Kidney epithelial cell (primary cell): ENCODE results near the gene AHSA1. TPM values are rescaled to one million over a fixed set of nuclear protein-coding genes. Genes with fewer than 3 reads are reported as not detected.

ENCODE experiments used
- DNase-seq: peaks from one replicate; pipeline ENCODE4 v3.0.0-alpha.2; 2010; ENCODE audit warnings: low read depth
- H3K27me3 ChIP-seq: 2 replicates; pipeline ENCODE4 v1.6.0; 2011; ENCODE audit warnings: low read length; ENCODE audit not compliant: control insufficient read depth, insufficient read depth
- H3K36me3 ChIP-seq: 2 replicates; pipeline ENCODE4 v1.5.1; 2011; ENCODE audit warnings: low read length; ENCODE audit not compliant: control insufficient read depth, insufficient read depth
- H3K4me3 ChIP-seq: 2 replicates; pipeline ENCODE4 v1.5.1; 2011; ENCODE audit warnings: low read depth, mild to moderate bottlenecking, control low read depth, low read length
- total RNA-seq: library from RNA; depleted of rRNA; stranded (reverse); fragments of >200 nt; gene quantifications from 2 replicates; pipeline ENCODE4 v1.2.3, GENCODE V29; 2015
- TF ChIP-seq, protein P1 (sequence below): IDR thresholded peaks from 2 replicates; pipeline ENCODE4 v1.5.1; 2011; ENCODE audit warnings: mild to moderate bottlenecking, moderate library complexity, low read length, control low read depth, inconsistent platforms; ENCODE audit not compliant: insufficient read depth, poor library complexity, severe bottlenecking

Gene AHSA1
- total RNA-seq, 1 donor from 2014 or later, result 109 TPM

DNA sequence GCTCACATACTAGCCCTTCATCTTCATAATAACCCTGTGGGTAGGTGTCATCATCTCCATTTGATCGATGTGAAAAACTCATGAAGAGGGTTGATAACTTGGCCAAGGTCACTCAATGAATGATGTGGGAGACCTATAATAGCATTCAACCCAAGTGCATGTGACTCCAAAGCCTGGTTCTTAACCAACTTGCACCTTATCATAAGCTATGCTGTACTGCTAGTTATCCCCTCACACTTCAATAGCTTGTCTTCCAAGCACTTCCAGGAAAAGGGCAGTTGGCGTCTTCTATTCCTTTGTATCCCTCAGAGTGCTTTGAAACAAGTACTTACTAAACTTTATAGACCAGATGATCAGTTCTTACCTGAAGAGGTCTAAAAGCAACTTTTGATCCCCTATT is 15.7 kb upstream of the AHSA1 start:
- no peaks in the 10 kb centered on the region for H3K27me3 ChIP-seq
- H3K4me3 ChIP-seq, result no peak overlapping the region
- peaks cover 3% of the 10 kb centered on the region for H3K36me3 ChIP-seq
- no peak for DNase-seq
- TF ChIP-seq, protein P1, sequence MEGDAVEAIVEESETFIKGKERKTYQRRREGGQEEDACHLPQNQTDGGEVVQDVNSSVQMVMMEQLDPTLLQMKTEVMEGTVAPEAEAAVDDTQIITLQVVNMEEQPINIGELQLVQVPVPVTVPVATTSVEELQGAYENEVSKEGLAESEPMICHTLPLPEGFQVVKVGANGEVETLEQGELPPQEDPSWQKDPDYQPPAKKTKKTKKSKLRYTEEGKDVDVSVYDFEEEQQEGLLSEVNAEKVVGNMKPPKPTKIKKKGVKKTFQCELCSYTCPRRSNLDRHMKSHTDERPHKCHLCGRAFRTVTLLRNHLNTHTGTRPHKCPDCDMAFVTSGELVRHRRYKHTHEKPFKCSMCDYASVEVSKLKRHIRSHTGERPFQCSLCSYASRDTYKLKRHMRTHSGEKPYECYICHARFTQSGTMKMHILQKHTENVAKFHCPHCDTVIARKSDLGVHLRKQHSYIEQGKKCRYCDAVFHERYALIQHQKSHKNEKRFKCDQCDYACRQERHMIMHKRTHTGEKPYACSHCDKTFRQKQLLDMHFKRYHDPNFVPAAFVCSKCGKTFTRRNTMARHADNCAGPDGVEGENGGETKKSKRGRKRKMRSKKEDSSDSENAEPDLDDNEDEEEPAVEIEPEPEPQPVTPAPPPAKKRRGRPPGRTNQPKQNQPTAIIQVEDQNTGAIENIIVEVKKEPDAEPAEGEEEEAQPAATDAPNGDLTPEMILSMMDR, result no peak

DNA sequence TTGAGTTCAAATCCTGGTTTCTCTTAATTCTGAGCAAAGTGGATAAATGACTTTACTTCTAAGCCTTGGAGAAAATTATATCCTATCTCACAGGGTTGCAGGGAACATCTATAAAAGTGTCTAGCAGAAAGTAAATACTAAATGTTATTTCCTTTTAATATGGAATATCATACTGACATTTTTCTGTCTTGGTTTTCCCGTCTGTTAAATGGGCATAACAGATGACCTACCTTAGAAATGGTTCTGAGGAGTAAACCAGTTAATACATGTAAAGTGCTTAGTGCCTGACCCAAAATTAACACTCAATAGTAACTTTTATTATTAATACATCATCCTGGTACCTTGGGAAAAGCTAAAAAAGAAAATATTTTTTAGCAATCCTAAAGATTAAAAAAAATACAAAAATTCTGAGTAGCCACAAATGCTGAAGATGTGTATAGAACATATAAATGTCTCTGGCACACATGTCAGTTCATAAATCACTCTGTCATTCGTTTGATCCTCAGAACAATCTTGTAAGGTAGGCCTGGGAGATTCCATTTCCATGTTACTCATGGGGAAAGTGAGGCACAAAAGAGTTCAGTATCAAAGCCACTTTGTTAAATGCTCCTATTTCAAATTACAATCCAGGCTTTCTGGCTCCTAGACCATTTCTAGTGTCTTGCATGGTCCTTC is 1.8 kb upstream of the AHSA1 start:
- Histone ChIP-seq H3K4me3 (peak overlapping the region; percentile 88), H3K36me3 (no peaks in the 10 kb centered on the region), H3K27me3 (no peaks in the 10 kb centered on the region)
- DNase-seq, result no peak
- TF ChIP-seq, protein P1, result no peak

DNA sequence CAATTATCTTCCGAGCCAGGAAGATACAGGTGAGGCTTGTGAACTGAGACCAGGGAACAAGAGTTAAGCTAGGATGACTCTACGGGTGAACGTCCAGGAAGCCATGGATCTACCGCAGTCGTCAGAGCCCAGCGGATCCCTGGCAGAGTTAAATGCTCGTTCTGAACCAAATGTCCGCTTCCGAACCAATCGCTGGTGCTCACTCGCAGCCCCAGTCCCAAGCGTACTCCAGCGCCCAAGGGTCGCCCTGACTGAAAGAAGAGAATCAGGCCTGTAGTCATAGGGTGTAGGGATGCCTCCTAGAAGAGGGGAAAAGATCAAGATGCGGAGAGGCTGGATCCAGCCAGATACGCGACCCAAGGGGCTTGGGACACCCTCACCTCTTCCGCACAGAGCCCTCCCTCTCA is 775 bp upstream of the AHSA1 start:
- Histone ChIP-seq H3K4me3 (peak overlapping the region; percentile 88), H3K27me3 (no peaks in the 10 kb centered on the region), H3K36me3 (no peaks in the 10 kb centered on the region)
- TF ChIP-seq, protein P1, result no peak
- DNase-seq, result no peak

DNA sequence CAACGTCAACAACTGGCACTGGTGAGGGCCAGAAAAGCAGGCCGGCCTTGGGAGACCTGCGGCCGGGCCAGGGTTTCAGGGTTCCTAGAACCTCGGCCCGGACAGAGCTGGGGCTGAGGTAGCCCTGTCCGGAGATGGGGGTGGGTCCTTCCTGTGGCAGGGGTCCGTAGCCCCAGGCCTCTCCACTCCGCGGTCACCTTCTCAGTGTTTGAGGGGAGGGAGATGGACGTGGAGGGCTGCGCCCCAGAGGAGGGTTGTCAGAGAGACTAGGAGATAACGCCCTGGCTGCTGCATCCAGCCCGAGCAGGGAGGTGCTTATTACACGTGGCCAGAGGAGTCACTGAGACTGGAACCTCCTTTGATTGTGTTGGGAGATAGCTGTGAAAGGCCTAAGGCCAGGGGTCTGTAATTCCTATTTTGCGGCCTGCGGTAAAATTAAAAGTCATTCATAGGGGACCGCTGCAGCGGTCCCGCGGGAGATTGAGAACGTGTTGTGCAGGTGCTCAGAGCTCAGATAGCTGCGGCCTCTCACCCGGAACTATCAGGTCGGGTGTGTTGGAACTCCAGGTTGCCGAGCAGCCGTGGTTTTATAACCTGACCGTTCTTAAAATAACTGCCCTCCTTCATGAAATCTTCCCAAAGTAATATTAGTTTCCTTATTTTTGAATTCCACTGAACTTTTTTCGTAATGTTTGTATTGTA is 507 bp downstream of the AHSA1 start:
- TF ChIP-seq, protein P1, result no peak
- DNase-seq, result no peak

DNA sequence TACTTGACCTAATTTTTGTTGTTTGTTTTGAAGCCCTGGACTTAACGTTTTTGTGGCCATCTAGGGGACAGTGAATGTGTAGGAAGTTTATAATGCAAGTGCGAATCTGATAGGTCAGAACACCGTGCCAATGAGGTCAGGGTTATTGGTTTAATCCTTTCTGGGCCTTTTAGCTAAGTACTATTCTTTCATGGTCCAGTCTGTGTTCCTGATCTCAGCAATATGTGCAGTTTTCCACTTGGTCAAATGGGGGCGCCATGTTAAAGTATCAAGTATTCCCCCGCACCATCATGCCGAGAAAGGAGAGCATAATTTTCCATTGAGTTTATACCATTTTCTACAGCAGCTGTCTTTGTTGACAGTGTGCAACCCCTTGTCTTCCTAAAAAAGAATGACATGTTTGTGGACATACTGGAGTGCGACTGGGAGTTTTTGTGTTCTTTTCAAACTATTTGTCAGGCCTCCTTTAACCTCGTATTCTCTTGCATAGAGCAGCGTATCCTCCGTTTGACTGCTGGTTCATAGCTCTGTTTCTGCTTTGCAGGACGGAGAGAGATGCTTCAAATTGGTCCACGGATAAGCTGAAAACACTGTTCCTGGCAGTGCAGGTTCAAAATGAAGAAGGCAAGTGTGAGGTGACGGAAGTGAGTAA is 1.3 kb downstream of the AHSA1 start:
- TF ChIP-seq, protein P1, result peak; percentile 75
- H3K36me3 ChIP-seq, result peaks cover 1% of the 10 kb centered on the region
- H3K4me3 ChIP-seq, result peak overlapping the region; percentile 88
- H3K27me3 ChIP-seq, result no peaks in the 10 kb centered on the region
- DNase-seq, result peak; percentile 25

More for the DNA sequence above, 507 bp downstream of the AHSA1 start:
- Histone ChIP-seq H3K36me3 (no peaks in the 10 kb centered on the region), H3K27me3 (no peaks in the 10 kb centered on the region), H3K4me3 (peak overlapping the region; percentile 88)
